ENCODE measurements around the gene GRIK3.

The GRIK3 gene

GRCh38 chr1:37042506-37042905, 8.2 kb upstream of the GRIK3 start:
- DNase-seq, result no peak

DNA sequence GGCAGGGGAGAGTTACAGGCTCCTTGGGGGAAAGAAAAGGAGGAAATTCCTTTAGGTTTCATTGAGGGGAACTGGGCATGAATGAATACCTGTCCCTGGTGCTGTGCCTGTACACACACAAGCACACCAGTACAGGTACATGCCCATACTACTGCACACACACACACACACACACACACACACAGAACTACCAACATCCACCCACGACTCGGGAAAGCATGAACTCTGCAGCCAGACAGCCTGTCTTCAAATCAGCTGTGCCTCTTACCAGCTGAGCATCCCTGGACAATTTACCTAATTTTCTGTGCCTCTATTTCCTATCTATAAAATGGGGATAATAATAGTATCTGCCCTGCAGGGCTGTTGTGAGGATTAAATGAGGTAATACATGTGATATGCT, 7.2 kb upstream of the GRIK3 start:
- no peak for DNase-seq

DNA sequence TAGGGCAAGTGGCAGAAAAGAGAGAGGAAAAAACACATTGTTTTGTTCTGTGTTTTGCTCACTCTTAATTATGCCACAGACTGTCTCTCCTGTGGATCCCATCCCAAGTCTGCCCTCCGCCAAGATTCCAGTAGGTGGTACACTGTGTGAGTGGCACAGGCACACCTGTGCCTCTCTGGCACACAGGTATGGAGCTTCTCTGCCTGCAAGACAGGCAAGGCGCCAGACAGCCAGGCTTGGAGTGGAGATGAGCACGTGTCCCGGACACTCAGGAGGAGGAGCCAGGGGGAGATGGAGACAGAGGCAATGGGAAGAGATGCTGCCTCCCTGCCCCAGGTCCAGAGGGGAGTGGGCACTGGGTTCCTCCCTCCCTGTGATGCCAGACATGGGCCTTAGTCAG, 6.5 kb upstream of the GRIK3 start:
- DNase-seq, result no peak

GRCh38 chr1:37040261-37040660, 5.9 kb upstream of the GRIK3 start:
- no peak for DNase-seq

- no peak for DNase-seq
Measured at GRCh38 chr1:37038227-37039093, 4.1 kb upstream of the GRIK3 start.

DNA sequence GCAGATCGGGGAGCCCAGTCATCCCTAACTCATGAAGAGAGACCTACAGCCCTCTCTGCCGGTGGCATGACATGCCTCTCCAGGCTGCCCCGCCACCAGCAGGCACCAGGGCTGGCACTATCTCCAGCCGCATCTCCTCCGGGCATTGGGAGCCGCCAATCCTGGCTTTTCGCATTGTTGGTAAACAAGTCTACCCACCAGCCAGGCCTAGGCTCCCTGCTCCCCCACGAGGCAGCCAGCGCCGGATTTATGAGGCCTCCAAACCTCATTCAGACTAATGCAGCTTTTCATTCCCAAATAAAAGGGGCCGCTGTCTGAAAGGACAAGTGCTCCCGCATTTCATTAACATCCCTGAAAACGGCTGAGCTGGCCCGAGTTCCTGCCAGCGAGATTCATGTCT, 3.4 kb upstream of the GRIK3 start:
- no peak for DNase-seq

GRCh38 chr1:37036667-37037053, 2.3 kb upstream of the GRIK3 start:
- no peak for DNase-seq

DNA sequence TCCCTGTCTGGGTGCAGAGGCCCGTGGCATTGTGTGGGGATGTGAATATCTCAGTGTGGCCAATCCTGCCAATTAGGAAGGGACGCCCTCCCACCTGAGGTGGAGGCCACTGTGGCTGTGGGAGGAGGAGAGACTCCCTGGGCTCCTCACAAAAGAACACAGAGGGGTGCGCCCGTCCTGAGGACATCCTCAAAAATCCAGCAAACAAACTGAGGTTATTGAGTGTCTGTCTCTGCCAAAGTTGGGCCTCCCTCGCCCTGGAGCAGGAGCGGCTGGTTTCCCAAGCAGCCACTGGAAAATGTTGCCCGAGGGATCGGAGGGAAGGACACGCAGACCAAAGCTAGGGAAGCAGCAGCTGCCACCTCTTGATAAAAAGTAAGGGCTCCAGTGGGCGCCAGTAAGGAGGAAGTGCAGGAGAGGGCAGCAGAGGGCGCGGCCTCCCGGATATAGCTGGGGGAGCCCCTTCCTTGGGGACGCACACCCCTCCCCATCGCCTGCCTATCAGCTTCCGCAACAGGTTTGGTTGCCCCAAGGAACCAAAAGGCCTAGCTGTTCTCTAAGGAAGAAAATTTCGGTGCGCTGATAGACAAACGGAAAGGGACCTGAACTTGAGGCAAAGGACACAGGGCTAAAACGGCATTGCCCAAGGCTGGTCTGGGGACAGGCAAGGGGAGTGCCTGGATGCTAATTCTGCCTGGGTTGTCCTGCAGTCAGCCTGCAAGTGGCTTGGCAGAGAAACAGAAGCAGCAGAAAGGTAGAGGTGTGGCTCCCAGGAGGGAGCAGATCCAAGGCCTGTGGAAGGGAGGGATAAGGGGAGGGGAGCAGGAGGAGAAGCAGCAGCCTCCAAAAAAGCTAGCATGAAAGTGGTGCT, 1.7 kb upstream of the GRIK3 start:
- DNase-seq, result peak; percentile 2

DNA sequence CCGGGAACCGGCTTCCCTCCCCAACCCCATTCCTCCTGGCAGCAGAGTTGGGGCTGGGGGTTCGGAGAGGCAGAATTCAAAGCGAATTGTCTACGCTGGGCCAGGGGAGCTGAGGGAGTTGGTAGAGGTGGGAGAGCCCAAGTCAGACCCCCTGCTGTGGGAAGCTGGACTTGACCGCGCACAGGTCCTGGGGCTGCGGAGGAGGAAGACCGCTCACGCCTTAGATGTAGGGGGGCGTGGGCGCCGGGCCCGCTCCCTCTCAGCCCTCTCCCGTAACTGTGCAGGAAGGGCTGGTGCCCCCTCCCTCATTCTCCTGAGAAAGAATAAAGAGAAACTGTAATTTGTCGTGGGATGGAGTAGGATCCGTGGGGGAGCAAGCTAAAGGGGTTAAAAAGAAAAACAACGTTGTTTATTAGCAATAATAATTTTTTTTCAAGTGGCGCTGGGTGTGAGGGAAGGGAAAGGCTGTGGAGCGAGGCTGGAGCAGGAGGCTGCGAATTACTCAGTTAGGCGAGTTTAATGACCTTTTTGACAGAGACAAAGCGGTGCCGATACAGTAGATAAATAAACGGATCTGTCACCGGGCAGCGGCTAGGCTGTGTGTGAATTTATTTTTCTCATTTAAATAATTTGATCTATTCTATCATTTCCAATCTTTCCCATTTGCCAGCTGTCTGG, 838 bp upstream of the GRIK3 start:
- no peak for DNase-seq

DNA sequence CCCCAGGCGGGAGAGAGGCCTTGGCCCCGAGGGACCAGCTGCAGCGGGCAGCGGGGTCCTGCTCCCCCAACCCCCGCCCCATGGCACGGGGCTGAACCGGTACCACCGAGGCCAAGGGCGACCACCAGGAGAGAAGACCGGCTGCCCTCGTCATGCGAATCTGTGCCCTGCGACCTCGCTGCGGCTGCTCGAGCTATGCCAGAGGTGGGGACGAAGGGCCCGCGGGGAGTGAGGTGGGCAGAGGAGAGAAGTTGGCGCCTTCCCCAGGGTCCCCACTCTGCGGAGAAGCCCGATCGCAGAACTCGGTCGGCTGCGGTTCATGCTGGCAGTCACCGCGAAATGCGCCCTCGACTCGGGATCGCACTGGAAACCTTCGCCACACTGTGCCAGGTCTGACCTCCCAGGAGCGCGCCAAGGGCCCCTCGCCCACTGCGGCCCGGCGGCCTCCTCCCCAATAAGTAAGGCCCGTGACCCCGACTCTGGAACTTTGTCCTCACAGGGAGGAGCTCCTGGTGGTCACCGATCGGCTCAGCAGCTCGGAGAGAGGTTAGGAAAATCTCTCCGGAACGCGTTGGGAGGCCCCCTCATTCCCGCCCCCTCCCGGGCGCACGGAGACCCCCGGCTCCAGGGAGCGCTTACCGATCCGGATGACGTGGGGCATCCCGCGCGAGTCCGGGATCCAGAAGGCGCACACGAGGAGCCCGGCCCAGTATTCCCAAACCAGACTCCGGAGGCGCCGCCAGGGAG, 787 bp downstream of the GRIK3 start:
- DNase-seq, result no peak

DNA sequence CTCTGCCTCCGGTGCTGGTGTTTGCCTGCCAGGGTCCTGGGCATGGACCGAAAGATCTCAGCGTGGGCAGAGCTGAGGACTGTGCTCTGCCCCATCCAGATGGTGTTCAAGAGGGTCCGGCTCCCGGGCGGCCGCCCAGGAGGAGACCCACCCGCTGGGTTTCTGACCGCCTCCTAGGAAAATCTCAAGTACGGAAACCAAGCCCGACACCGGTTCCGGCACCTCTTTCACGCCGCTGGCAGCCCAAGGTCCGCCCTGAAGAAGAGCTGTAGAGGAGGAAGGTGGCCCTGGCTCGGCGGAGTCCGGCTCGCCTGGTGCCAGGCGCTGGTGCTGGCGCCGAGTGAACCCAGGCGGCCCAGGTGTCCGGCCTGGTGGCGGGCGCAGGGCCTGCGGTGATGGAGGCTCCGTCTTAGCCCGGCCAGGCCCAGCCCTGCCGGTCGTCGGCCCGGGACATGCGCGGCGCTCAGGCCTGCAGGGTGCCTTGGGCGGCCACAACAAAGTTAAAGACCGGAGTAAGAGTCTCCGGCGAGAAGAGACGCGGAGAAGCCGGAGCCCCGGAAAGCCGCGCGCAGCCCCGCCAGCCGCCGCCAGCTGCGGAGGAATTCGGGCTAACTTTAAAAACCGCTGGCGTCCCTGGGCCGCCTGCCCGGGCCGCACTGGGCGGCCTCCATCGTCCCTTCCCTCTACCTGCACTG, 1.5 kb downstream of the GRIK3 start:
- DNase-seq, result no peak

GRCh38 chr1:37031871-37032270, 2.4 kb downstream of the GRIK3 start:
- no peak for DNase-seq

DNA sequence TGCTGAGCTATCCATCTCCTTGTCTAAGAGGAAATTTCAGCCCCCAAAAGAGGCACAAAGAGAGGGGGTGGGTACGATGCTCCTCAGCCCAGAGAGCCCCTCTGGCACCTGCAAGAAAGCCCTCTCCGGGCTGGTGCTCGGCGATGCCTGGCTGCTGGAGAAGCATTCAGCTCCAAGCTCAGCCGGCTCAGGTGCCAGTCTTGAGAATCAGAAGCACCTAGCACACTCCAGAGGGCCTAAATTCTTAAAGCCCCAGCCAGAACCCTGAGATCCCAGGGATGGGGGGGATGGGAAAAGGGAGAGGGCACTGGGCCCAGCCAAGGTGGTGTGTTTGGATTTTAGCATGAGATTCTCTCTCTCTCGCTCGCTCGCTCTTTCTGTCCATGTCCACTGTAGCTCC, 2.9 kb downstream of the GRIK3 start:
- no peak for DNase-seq

DNA sequence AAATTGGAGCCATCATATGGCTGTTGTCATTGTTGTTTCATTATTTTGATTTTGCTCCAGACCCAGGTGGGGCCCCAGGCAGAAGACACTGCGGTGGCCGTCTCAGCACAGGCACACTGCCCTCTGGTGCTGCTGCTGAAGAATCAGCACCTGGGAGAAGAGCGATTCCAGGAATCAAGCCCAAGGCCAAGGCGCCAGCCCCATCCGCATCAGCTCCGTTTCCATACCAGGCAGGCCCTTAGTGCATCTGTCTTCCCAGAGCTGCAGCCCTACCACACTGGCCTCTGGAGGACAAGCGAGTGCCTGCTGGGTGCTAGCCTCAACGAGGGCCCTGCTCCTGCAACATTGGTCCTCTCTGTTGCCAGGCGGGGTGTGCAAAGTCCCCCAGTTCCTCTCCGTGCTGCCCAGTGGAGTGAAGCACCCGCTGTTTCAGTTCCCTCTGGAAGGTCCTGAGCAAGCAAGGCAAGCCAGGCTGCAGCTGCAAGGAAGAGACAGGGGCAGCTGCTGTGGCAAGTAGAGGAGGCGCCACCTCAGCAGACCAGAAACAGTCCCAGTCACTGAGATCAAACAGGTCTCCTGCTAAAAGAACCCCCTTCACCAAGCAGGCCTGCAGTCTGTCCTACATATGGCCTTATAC, 5.2 kb downstream of the GRIK3 start:
- no peak for DNase-seq

- no peak for DNase-seq
Measured at GRCh38 chr1:37021502-37021901, 12.8 kb downstream of the GRIK3 start.

- DNase-seq, result no peak
Measured at GRCh38 chr1:37020653-37021277, 13.6 kb downstream of the GRIK3 start.

- DNase-seq, result no peak
Measured at GRCh38 chr1:37018510-37018909, 15.8 kb downstream of the GRIK3 start.

GRCh38 chr1:37017720-37018119, 16.6 kb downstream of the GRIK3 start:
- no peak for DNase-seq

DNA sequence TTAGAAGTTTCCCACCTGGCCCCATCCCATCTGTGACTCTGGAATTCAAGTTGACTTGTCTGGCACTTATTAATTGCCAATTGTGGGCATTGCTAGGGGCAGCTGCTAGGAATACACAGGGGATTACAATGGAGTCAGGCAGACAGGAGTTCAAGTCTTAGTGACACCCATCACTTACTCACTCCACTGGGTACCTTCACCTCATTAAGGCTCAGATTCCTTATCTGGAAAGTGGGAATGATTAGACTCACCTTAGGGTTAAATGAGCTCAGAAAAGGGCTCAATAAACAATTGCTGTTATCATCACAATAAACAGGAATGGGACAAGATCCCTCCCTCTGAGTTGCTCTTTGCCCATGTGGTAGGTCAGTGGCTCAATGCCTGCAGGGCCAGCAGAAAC, 18.2 kb downstream of the GRIK3 start:
- no peak for DNase-seq

DNA sequence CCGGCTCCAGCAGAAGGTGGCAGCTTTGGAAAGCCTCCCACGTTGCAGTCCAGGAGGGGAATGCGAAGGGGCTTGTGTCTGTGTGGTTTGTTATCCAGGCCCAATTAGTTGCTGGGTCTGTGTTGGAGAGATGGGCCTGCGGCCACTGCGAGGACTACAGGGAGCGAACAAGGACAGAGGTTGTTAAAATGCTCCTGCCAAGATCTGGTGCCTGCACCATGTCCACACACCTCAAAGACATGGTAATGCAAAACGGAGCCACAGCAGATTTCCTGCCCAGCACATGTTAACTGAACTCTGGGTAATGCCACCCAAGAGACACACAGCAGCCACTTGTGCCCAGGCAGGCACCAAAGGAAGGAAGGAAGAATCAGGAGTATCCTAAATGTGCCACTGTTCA, 18.6 kb downstream of the GRIK3 start:
- DNase-seq, result no peak

- DNase-seq, result no peak
Measured at GRCh38 chr1:37012226-37012625, 22.1 kb downstream of the GRIK3 start.
